Measurements from ENCODE around the gene RPP40. TPM values are rescaled to one million over a fixed set of nuclear protein-coding genes. Genes with fewer than 3 reads are reported as not detected.

The RPP40 gene, protein sequence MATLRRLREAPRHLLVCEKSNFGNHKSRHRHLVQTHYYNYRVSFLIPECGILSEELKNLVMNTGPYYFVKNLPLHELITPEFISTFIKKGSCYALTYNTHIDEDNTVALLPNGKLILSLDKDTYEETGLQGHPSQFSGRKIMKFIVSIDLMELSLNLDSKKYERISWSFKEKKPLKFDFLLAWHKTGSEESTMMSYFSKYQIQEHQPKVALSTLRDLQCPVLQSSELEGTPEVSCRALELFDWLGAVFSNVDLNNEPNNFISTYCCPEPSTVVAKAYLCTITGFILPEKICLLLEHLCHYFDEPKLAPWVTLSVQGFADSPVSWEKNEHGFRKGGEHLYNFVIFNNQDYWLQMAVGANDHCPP
- 5.8 TPM for total RNA-seq

DNA sequence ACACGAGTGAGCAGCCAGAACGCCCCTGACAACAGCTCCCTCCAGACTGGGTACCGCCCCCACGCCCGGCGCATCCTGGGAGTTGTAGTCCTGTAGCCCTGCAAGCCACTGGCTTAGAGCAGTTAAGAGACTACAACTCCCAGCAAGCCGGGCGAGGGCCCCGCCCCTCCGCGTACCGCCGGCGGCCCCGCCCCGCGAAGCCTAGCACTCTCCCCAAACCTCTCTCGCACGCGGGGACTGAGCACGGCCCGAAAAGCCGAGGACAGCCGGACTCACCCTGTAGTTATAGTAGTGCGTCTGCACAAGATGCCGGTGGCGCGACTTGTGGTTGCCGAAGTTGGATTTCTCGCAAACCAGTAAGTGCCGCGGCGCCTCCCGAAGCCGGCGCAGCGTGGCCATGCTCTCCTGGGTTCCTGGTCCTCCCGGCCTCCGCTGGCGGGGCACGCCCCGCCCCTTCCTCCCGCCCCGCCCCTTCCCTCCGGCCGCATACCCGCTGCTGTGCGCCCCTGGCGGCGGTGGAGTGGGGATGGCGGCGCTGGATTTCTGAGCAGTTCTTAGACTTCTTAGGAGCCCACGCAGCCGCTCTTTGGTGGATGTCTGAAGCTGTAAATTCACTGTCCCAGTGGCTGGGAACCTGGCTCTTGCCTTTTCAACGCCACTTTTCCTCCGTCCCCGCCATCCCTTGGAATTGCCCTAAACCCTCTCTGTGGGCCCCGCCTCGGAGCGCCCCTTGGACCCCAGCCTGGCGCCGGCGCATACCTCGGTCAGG is at the start of gene RPP40:
Gene RPP40, minus strand, starts transcription at position 434 of the 769 bp plus-strand sequence. Its CDS starts 35 bp downstream, at position 399.

Other genes starting within 250 kb of the RPP40 start
- 39.9 TPM for gene CDYL, start 227.6 kb downstream of the RPP40 start, total RNA-seq
- gene PPP1R3G, start 81.3 kb upstream of the RPP40 start, total RNA-seq, result 2.8 TPM

All from camera-type eye (tissue), 1 donor.